Activated CD8-positive, alpha-beta T cell treated with anti-CD3 and anti-CD28 coated beads for 36 hours (primary cell): ENCODE data around the gene TCF12. TPM values are rescaled to one million over a fixed set of nuclear protein-coding genes. Genes with fewer than 3 reads are reported as not detected.

ENCODE experiments used
- ATAC-seq: fragments of 200-7000 bp; cut with Tn5 transposase; one replicate; pipeline ENCODE4 v1.10.0; 2021; ENCODE audit warnings: mild to moderate bottlenecking, moderate library complexity
- CTCF ChIA-PET: fragments of 350-600 bp; sonication (Branson Sonifier 250); formaldehyde crosslinking; loops from one replicate; lab custom pipeline; 2021; ENCODE audit warnings: antibody characterized with exemption; lab: Charles Lee
- POLR2A ChIA-PET: fragments of 350-600 bp; sonication (Branson Sonifier 250); formaldehyde crosslinking; loops from one replicate; lab custom pipeline; 2021; ENCODE audit warnings: antibody characterized with exemption; lab: Charles Lee
- DNase-seq: peaks from one replicate; pipeline ENCODE4 v3.0.0-alpha.2; 2020
- H3K27ac Mint-ChIP-seq: one replicate; pipeline ENCODE4 v1.8.0; 2021; ENCODE audit warnings: mild to moderate bottlenecking, mixed read lengths
- H3K27me3 Mint-ChIP-seq: one replicate; pipeline ENCODE4 v1.8.0; 2021; ENCODE audit warnings: mixed read lengths
- H3K36me3 Mint-ChIP-seq: one replicate; pipeline ENCODE4 v1.8.0; 2021; ENCODE audit warnings: low read depth, mixed read lengths
- H3K4me1 Mint-ChIP-seq: one replicate; pipeline ENCODE4 v1.8.0; 2021; ENCODE audit warnings: low read depth, mixed read lengths
- H3K4me3 Mint-ChIP-seq: one replicate; pipeline ENCODE4 v1.8.0; 2021; ENCODE audit warnings: mild to moderate bottlenecking, moderate library complexity, mixed read lengths
- H3K9me3 Mint-ChIP-seq: one replicate; pipeline ENCODE4 v1.8.0; 2021; ENCODE audit warnings: mixed read lengths
- intact Hi-C: fragments of 100-400 bp; cut with micrococcal nuclease; formaldehyde crosslinking; loops from one replicate; pipeline ENCODE4 v1.10.0; 2022
- total RNA-seq, 2 experiments: library from RNA; stranded (reverse); gene quantifications; one replicate each; pipeline ENCODE4 v1.2.3, GENCODE V29; 2021
- TF ChIP-seq, protein P1 (sequence below): fragments of 200-600 bp; IDR thresholded peaks from one replicate; pipeline ENCODE4 v1.8.0; 2022; ENCODE audit warnings: antibody characterized with exemption, mild to moderate bottlenecking

TCF12 gene
- total RNA-seq, 2 experiments from 2014 or later: 60.5 to 67.4 TPM

DNA sequence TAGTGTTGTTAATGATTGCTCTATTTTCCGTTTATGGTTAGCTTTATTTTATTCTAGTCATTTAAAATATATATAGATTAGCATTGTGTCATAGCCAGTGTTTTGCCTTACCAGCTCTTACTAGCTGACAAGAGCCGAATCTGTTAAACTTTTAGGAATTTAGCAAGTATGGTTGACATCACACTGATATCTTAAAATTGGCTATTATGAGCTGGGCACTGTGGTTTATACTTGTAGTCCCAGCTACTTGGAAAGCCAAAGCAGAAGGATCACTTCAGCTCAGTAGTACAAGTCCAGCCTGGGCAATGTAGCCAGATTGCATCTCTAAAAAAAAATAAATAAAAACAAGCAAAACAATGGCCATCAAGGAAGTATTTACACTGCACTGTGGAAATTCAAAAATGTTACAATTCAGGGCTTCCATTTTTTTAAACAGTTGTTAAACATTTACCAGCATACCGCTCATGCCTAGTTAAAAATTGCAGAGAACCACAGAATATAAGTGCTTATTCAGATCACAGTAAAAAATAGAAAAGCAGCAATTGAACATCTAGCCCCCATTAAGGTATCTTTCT is 249.5 kb downstream of the TCF12 start:
- peaks cover 21% of the 10 kb centered on the region for H3K36me3 Mint-ChIP-seq
- H3K27ac Mint-ChIP-seq: no peak overlapping the region
- peaks cover 3% of the 10 kb centered on the region for H3K4me1 Mint-ChIP-seq
- intact Hi-C loops: no loop called here
- H3K4me3 Mint-ChIP-seq: no peak overlapping the region
- H3K9me3 Mint-ChIP-seq: no peaks in the 10 kb centered on the region
- CTCF ChIA-PET: no interaction called here
- POLR2A ChIA-PET: no interaction called here
- no peak for DNase-seq
- no peak for ATAC-seq
- TF ChIP-seq, protein P1, sequence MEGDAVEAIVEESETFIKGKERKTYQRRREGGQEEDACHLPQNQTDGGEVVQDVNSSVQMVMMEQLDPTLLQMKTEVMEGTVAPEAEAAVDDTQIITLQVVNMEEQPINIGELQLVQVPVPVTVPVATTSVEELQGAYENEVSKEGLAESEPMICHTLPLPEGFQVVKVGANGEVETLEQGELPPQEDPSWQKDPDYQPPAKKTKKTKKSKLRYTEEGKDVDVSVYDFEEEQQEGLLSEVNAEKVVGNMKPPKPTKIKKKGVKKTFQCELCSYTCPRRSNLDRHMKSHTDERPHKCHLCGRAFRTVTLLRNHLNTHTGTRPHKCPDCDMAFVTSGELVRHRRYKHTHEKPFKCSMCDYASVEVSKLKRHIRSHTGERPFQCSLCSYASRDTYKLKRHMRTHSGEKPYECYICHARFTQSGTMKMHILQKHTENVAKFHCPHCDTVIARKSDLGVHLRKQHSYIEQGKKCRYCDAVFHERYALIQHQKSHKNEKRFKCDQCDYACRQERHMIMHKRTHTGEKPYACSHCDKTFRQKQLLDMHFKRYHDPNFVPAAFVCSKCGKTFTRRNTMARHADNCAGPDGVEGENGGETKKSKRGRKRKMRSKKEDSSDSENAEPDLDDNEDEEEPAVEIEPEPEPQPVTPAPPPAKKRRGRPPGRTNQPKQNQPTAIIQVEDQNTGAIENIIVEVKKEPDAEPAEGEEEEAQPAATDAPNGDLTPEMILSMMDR: no peak
- no peaks in the 10 kb centered on the region for H3K27me3 Mint-ChIP-seq

DNA sequence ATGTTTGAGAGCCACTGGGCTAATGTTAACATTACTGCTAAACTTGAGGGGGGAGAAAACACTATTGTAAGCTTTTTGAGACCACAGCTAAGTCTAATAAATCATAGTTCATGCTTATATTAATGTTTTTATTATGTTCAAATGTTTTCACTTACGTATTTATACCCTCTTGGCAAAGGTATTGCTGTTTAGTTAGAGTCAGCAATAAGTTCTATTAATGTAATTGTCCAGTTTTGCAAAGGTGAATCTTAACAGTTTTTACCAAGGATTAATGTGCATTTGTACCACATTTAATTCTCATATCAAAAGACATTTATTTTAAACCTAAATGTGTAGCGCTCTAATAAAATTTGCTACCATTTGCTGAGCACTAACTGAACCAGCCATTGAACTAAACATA is 251.2 kb downstream of the TCF12 start:
- H3K27ac Mint-ChIP-seq: no peak overlapping the region
- H3K36me3 Mint-ChIP-seq: peaks cover 16% of the 10 kb centered on the region
- peaks cover 5% of the 10 kb centered on the region for H3K4me1 Mint-ChIP-seq
- ATAC-seq (no peak), DNase-seq (no peak)
- TF ChIP-seq, protein P1: no peak
- POLR2A ChIA-PET: no interaction called here
- no peaks in the 10 kb centered on the region for H3K27me3 Mint-ChIP-seq
- CTCF ChIA-PET: no interaction called here
- H3K4me3 Mint-ChIP-seq: no peak overlapping the region
- no peaks in the 10 kb centered on the region for H3K9me3 Mint-ChIP-seq
- intact Hi-C loops: no loop called here

DNA sequence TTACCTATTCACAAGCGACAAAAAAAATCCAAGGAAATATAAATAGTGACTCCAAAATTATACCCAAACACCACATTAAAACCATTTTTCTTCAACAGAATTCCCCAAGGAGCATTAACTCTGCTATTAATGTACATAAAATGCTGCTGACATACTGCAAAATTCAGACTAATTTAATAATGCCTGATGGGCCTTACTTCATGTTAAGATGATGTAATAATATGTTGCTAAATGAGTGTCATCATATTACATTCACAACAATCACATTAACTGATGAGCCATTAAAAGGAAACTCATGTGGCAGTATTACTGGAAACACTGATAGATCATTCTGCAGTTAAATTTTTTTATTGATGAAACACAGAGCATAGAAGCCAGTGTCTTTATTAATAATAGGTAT is 253.0 kb downstream of the TCF12 start:
- ChIA-PET CTCF (no interaction called here), POLR2A (no interaction called here)
- no peak overlapping the region for H3K4me3 Mint-ChIP-seq
- no peak for DNase-seq
- no peaks in the 10 kb centered on the region for H3K27me3 Mint-ChIP-seq
- intact Hi-C loops: no loop called here
- ATAC-seq: no peak
- TF ChIP-seq, protein P1: no peak
- H3K27ac Mint-ChIP-seq: no peak overlapping the region
- no peaks in the 10 kb centered on the region for H3K9me3 Mint-ChIP-seq
- peaks cover 16% of the 10 kb centered on the region for H3K36me3 Mint-ChIP-seq
- H3K4me1 Mint-ChIP-seq: peaks cover 5% of the 10 kb centered on the region

DNA sequence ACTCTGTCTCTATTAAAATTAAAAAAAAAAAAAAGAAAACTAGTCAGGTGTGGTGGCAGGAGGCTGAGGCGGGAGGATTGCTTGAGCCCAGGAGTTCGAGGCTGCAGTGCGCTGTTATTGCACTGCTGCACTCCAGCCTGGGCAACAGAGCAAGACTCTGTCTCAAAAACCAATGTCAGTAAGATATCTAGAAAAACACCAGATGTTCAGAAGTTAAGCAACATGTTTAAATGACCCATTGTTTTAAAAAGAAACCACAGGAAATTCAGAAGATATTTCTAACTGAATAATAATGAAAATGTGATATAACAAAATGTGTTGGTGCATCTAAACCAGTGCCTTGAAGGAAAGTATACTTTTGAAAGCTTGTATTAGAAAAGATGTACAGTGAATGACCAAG is 254.5 kb downstream of the TCF12 start:
- TF ChIP-seq, protein P1: no peak
- H3K4me1 Mint-ChIP-seq: peaks cover 6% of the 10 kb centered on the region
- intact Hi-C loops: no loop called here

DNA sequence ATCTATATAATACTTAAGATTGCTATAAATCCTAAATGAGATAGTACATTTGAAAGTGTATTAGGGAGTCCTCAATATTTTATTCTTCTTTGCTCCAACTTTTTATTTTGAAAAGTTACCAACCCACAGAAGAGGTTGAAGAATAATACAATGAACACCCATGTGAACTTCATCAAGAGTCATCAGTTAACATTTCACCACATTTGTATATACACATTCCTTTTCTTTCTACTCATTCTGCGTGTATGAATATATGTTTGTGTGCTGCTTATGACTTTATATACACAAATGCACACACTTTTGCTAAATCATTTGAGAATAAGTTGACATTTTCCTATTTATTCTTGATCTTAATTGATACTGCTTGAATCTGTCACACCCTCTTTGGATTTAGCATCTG is 264.6 kb downstream of the TCF12 start:
- POLR2A ChIA-PET: no interaction called here
- TF ChIP-seq, protein P1: no peak
- Mint-ChIP-seq H3K4me1 (no peaks in the 10 kb centered on the region), H3K27ac (no peak overlapping the region), H3K9me3 (peaks cover 5% of the 10 kb centered on the region), H3K27me3 (no peaks in the 10 kb centered on the region), H3K36me3 (peaks cover 23% of the 10 kb centered on the region), H3K4me3 (no peak overlapping the region)
- DNase-seq (no peak), ATAC-seq (no peak)
- CTCF ChIA-PET: no interaction called here
- intact Hi-C loops: no loop called here

More for the DNA sequence above, 254.5 kb downstream of the TCF12 start:
- DNase-seq (no peak), ATAC-seq (no peak)
- CTCF ChIA-PET: no interaction called here
- no peak overlapping the region for H3K4me3 Mint-ChIP-seq
- H3K27me3 Mint-ChIP-seq: no peaks in the 10 kb centered on the region
- H3K9me3 Mint-ChIP-seq: no peaks in the 10 kb centered on the region
- POLR2A ChIA-PET: interaction anchor here (0.6 kb wide), 1 partner anchor 72 kb away, joined by 3 read pairs; no protein-coding TSS in a partner anchor
- H3K36me3 Mint-ChIP-seq: peaks cover 9% of the 10 kb centered on the region
- no peak overlapping the region for H3K27ac Mint-ChIP-seq
